Fibroblast of lung (primary cell): ENCODE measurements around the gene ODAM.

ENCODE experiments used
- EZH2 ChIP-seq: IDR thresholded peaks from 2 replicates; pipeline ENCODE4 v1.5.1; 2012; ENCODE audit warnings: low read length, control low read depth, mild to moderate bottlenecking; ENCODE audit errors: missing control alignments
- TF ChIP-seq, protein P1 (sequence below), 2 donors: IDR thresholded peaks in 1 of 2; conservative IDR thresholded peaks in 1 of 2; 1 replicate in 1 of 2; 2 replicates in 1 of 2; pipeline ENCODE4 v1.5.1; 2011 to 2012; ENCODE audit warnings: low read length in 2 of 2, control low read depth in 1 of 2, inconsistent platforms in 1 of 2, low read depth in 1 of 2, mild to moderate bottlenecking in 1 of 2

GRCh38 chr4:70158576-70158975 lies 36.9 kb upstream of the ODAM start:
- TF ChIP-seq, protein P1, sequence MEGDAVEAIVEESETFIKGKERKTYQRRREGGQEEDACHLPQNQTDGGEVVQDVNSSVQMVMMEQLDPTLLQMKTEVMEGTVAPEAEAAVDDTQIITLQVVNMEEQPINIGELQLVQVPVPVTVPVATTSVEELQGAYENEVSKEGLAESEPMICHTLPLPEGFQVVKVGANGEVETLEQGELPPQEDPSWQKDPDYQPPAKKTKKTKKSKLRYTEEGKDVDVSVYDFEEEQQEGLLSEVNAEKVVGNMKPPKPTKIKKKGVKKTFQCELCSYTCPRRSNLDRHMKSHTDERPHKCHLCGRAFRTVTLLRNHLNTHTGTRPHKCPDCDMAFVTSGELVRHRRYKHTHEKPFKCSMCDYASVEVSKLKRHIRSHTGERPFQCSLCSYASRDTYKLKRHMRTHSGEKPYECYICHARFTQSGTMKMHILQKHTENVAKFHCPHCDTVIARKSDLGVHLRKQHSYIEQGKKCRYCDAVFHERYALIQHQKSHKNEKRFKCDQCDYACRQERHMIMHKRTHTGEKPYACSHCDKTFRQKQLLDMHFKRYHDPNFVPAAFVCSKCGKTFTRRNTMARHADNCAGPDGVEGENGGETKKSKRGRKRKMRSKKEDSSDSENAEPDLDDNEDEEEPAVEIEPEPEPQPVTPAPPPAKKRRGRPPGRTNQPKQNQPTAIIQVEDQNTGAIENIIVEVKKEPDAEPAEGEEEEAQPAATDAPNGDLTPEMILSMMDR (conservative IDR thresholded peaks at IDR 0.05 in 1 of 2, IDR thresholded peaks at IDR 0.05 in 1 of 2; ENCODE audit: low read depth in 1 of 2, low read length in 2 of 2) = no peak
- TF ChIP-seq EZH2 = no peak
